HG03432 (cell line): Measurements from ENCODE around the gene INPP1.
"Not testable (repeated sequence)": the region's sequence is repeated elsewhere in the genome, so short reads cannot be mapped to it uniquely, and the experiment has no call there.

Experiments used
- ATAC-seq: cut with Tn5 transposase; IDR thresholded peaks from one replicate; pipeline ENCODE4 v1.9.1; 2021; ENCODE audit warnings: mild to moderate bottlenecking, moderate library complexity; ENCODE audit not compliant: unreplicated experiment

Gene INPP1

DNA sequence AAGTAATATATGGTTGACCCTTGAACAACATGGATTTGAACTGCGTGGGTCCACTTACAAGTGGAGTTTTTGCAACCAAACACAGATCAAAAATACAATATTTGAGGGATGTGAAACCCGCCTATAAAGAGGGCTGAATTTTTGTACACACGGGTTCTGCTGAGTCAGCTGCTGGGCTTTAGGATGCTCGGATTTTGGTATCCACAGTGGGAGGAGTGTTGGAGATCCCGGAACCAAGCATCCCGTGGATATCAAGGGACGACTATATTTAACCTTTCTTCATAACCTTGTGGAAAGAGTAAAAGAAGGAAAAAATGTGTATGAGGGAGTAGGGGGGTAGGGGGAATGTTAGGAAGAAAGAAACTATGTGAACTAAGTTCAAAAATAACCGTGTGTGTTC is 10.0 kb upstream of the INPP1 start:
- no peak for ATAC-seq

DNA sequence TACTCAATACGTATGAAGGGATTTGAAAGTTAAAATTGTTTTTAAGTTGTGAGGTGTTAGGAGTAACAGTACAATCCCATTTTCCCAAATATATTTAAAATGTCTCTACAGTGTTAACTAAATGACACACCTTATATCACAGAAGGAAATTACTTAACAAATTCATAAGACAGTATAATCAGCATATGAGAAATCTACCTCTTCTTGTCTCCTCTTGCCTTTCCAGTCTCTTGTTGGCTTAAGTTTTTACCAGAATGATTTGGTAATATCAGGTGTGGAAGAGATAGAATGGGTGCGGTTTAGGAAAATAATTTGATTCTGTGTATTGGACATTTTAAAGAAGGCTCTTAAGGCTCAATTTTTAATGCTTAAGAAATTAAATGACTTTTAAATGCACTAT is 9.5 kb upstream of the INPP1 start:
- no peak for ATAC-seq

DNA sequence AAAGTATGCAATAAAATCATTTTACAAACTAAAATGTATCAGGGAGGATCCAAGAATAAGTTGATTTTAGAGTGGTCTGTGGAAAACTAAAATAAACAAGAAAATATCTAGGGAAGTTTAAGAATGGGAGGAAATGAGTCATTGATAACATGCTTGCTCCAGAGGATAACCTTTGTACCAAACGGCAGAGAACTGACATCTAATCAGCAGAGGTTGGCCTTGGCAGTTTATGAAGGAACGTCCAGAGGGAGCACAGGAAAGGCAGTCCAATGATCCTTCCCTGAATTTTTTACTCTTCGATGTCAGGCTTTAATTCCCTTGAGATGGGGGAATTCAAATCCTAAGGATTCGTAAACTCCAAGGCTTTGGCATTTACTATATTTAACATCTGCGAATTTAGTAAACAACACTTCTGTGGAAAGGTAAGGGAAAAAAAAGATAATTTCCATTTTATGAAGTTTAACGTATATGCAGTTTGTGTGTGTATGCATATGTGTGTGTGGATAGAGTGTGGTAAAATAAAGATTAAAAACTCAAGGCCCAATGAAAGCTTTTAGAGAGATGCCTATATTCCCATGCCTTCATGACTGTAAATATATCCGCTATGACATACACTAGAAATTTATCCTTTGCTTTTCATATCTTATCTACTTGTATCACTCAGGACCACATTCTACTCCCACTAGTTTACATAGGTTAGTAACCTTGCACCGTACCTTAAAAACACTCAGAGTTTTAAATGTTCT is 8.7 kb upstream of the INPP1 start:
- ATAC-seq, result no peak

DNA sequence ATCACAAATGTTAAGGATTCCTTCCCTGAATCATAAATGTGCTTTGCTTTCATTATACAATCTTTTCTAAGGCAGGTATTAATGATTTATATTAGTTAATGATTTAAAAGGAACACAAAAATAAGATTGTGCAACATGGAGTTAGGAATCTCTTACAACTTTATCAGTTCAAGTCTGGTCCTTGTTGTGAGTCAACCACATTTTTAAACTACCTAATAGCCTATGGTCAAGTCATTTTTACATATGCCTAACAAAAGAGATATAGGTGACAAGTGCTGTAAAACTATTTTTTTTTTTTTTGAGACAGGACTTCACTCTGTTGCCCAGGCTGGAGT is 8.2 kb upstream of the INPP1 start:
- ATAC-seq, result no peak

DNA sequence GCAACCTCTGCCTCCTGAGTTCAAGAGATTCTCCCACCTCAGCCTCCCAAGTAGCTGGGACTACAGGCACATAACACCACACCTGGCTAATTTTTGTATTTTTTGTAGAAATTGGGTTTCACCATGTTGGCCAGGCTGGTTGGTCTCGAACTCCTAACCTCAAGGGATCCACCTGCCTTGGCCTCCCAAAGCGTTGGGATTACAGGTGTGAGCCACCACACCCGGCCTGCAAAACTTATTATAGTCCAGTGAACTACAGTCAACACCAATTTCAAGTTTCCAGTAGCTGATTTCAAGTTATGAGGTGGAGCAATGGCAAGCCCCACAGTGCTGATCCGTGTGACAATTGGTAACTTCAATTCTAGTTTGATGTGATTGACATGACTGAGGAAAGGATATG is 7.8 kb upstream of the INPP1 start:
- ATAC-seq, result not testable (repeated sequence)

DNA sequence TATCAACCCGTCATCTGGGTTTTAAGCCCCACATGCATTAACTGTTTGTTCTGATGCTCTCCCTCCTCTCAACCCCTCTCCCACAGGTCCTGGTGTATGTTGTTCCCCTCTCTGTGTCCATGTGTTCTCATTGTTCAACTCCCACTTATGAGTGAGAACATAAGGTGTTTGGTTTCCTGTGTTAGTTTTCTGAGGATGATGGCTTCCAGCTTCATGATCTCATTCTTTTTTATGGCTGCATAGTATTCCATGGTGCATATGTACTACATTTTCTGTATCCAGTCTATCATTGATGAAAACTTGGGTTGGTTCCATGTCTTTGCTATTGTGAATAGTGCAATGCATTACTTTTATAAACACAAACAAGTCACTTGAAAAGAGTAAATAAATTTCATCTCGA is 7.0 kb upstream of the INPP1 start:
- ATAC-seq, result no peak

DNA sequence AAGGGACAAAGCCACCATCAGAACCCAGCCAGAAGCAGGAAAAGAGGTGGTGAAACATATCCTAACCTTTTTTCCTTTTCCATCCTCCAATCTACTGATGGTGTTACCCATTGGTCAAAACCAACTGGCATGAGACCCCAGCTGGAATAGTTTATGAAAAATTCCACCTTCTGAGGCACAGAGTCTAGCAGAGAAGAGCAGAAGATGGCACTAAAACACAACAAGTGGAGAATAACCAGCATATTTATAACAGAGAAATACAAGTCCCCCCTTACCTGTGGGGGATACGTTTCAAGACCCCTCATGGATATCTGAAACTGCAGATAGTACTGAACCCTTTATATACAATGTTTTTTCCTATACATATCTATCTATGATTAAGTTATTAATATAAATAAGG is 4.9 kb upstream of the INPP1 start:
- no peak for ATAC-seq

DNA sequence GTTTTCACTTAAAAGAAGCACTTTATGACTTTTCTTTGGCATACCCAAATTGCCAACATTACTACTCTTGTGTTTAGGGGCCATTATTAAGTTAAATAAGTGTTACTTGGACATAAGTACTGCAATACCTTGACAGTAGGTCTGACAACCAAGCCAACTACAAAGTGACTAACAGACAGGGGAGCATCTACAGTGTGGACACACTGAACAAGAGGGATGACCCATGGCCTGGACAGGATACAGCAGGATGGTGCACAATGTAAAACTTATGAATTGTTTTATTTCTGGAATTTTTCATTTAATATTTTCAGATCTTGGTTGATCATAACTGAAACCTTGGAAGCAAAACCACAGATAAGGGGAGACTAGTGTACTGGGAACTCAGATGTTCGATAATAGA is 4.0 kb upstream of the INPP1 start:
- ATAC-seq, result no peak

DNA sequence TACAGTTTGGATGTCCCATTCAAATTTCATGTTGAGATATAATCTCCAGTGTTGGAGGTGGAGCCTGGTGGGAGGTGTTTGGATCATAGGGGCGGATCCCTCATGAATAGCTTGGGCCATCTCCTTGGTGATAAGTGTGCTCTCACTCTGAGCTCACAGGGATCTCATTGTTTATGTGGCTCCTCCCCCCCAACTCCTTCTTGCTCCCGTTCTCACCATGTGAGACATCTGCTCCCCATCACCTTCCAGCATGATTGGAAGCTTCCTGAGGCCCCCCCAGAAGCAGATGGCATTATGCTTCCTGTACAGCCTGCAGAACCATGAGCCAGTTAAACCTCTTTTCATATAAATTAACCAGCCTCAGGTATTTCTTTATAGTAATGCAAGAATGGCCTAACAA is 3.0 kb upstream of the INPP1 start:
- ATAC-seq, result no peak

DNA sequence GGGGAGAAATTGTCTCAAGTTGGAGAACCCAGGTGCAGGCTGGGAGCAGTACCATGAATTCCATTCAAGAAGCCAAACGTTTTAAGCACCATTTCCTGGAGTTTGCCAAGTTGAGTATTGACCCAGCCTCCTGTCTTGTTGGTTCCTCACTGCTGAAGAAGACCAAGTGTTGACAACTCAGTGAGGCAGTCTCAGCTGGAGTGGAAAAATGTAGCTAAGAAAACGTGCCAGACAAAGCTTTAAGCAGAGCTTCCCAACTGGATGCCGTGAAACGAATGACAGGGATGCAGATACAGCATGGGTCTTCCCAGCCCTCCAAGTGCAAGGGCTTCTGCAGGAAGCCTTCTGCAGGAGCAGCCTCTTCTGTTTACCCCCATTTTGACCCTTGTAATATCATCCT is 778 bp upstream of the INPP1 start:
- ATAC-seq, result no peak

DNA sequence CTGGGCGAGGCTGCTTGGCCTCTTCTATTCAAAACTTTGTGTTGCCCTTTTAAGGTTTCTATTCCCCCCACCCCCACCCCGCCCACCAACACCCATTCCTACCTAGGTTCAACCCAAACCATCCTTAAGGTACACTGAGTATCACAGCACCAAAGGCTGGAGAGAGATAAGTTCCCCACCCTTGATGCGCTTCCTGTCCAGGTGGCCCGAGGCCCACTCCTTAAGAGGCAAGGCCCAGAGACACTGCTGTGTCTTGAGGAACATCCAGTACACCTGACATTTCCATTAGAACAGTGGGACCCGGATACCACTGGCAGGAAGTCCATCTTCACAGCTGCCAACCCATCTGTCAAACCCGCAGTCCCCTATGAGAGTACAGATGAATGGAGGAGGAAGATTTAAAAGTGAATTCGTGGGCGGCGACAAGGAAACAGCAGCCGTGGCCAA is 277 bp upstream of the INPP1 start:
- ATAC-seq, result no peak

DNA sequence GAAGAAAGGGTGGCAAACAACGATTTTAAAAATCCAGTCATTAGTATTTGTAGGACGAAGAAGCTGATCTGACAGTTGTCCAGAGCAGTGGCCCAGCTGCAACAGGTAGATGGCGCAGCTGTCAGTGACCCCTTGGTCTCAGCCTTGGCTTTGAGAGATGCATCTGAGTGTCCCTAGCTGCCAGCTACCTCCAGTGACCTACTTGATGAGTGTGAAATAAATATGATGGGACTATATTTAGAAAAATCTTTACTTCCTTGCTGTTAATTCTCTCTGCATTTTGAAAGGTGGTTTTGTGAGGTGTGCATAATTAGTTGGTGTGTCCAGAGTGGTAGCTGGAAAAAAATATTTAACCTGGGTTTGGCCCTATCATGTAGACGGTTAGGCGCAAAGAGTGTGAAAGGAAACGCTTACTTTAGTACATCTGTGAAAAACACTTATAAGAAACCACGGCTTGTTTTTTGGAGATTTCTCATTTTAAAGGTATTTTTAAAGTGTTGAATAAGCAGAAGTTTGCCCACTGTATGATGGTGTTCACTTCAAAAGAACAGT is 963 bp downstream of the INPP1 start:
- ATAC-seq, result peak; percentile 77

DNA sequence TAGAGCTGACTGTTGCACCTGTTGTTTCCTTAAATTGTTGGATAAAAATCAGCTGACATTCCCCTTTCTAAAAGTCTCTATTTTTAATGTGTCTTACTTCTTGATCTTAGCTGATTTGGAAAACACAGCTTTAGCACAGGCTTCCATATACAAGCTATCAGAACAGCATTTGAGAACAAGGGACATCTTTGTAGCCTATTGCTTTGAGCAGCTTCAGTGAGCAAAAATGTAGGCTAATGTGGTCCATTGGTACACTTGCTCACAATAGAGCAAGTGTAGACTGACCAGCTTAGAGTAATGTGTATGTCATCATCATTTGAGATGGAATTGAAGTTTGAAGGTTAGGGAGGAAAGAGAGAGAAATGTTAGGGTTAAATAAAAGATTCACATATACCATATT is 7.0 kb downstream of the INPP1 start:
- no peak for ATAC-seq

DNA sequence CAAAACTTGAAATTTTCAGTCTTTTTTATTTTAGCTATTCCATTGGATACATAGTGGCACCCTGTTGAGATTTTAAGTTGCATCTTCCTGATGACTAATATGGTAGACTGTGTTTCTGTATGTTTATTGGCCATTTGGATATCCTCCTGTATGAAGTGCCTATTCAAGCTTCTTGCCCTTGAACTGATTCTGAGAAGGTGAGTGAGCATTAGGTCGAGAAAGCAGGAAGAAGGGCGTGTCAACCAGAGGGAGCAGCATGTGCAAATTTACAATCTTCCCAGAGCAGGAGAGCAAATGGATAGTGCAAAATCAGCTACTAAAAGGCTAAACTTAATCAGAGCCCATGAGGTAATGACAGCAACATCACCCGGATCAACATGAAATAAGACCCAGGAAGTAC is 8.6 kb downstream of the INPP1 start:
- no peak for ATAC-seq

DNA sequence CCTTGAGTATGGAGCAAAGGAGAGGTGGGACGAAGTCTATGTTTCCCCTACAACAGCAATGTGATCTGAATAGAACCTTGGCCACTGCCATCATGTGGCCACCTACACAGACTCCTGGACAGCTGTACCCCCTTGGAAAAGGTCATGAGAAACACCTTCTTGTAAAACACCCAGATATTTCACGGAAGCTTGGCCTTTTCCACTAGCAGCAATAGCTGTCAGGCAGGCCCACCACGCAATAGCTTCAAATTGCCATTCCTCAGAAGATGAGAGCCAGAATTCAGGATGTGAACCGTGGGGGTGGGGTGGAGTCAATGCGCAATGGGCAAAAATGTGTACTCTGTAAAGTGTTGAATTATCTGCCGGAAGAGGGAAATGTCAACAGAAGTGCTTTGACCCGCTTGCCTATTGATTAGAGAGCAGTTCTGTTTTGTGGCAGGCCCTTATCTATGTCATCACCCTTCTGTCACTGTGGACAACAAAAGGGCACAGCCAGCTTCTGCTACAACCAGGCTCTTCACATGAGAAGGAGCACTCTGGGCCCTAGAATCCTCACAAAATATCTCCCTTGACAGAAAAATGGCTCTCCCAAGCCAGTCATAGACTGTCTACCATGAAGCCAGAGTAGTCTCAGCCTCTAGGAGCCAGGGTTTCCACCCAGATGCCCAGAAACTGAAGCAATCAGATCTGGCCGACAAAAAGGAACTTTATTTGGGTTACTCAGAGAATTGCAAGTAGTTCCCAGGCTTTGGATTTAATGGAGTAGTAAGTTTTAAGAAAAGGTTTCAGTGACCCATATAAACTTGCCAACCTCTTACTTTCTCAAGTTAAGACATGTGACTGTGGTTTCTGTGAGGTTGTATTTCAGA is 9.5 kb downstream of the INPP1 start:
- no peak for ATAC-seq

DNA sequence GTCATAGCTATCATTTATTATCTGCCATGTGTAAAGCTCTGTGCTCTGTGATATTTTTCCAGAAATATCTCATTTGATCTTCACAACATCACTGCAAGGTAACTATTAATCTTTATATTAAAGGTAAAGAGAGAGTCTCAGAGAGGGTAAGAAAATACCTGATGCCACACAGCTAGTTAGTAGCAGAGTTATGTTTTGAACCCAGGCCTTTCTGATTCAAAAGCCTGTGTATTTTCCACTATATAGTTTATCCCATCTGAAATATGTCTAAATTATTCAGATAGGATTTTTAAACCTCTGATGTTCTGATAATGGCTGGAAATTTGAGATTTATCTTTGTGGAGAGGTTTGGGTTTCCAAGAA is 10.1 kb downstream of the INPP1 start:
- ATAC-seq, result no peak

DNA sequence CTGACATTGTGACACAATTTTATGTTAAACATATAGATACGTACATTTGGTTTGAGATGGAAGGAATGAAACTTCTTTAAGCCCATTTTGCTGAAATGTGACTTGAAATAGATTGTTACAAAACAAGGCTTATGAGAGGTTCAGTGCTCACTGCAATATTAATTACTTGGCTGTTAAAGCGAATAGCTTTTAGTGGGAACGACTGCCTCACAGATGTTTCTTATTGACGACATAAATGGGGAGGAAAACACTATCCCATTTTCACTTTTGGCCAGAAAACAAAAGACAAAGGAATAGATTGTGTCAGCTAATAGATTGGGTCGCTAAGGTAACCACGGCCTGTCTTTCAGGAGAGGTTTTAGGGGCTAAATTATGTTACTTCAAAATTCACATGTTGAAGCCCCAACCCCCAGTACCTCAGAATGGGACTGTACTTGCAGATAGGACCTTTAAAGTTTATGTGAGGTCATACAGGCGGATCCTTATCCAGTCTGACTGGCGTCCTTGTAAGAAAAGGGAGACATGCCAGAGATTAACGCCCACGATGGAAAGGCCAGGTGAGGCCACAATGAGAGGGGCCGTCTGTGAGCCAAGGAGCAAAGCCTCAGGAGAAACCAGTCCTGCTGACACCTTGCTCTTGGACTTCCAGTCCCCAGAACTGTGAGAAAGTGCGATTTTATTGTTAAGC is 10.8 kb downstream of the INPP1 start:
- no peak for ATAC-seq

DNA sequence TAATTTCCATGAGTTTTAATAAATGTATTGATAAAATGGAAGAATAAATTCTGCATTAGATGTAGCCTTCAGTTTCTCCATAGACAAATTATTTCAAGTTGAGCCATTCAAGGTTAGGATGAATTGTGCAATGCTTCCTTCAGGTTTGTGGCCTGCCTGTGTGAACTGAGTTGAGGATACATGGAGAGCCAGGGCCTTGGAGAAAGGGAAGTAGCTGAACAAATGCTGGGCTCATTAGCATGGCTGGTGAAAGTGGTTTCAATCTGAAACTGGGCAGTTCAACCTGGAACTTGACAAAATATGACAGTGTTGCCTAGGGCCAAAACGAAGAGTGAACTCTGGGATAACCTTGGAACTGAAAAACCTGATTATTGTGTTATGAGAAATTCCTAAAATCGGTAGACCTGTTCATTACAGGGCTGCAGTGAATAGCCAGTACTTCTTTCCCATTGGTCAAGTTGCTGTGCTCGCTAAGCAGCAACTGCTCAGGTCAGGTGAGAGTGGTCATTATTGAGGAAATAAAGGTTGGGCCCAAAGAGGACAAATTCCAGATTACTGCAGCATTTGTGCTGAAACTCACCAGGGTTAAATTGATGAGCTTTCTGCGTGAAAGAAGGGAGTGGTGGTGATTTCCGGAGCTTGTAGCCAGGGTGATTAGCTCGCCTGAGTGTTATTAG is 12.7 kb downstream of the INPP1 start:
- no peak for ATAC-seq

DNA sequence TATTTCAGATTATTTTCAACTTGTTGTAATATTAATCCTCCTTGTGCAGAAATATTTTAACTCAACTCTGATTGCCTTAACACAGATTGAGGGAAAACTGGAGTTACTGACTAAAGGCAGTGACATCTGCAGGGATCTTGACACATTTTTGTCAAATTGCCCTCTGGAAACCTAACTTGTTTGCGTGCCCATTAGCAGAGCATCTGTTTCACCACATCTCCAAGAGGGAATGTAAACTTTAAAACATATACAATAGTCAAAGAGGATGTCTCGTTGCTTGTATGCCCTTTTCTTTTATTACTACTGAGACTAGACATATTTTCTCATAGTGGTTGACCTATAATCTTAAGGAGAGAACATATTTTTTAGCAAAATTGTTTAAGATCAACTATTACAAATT is 14.2 kb downstream of the INPP1 start:
- no peak for ATAC-seq

DNA sequence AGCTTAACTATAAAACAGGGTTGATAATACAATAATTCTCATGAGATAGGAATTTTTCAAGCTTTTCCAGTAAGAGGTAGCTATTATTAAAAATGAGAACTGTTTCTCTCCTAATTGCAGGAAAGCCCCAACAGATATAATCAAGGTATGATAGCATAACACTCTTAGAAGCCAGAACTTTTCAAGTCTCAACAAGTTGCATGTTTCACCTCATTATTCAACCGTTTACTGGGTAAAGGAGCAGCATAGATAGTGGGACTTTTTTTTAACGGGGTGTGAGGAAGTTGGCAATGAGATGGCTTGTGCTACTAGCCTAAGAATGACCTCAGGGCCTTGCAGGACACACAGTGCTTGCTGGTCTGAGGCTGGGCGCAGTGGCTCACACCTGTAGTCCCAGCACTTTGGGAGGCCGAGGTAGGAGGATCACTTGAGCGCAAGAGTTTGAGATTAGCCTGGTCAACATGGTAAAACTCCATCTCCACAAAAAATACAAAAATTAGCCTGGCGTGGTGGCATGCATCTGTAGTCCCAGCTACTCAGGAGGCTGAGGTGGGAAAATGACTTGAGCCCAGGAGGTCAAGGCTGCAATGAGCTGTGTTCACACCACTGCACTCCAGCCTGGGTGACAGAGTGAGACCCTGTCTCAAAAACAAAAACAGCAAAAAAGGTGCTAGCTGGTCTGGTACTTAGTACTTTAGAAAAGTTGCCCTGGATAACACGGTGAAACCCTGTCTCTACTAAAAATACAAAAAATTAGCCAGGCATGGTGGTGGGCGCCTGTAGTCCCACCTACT is 15.5 kb downstream of the INPP1 start:
- ATAC-seq, result peak; percentile 48
